ENCODE data around the gene KIF14.

The KIF14 gene

DNA sequence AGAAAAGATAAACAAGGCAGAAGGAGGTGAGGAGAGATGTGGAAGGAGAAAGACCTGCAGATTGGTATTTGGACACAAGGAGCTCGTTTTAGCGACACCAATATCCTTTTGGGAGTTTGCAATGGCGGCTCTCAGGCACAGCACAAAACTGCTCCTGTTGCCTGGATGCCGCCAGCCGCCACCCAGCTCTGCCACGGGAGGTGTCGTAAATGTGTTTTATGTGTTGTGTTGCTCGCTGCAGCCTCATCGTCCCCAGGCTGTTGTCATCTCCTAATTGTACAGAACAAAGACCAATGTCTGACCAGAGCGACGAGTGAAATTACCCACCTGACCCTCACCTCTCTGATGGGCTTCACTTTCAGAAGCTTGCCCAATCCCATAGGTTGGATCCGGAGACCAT is 114.1 kb downstream of the KIF14 start:
- no peak overlapping the region for H3K4me3 ChIP-seq
- H3K9ac ChIP-seq (ENCODE audit: insufficient read length), result no peak overlapping the region
- no peaks in the 10 kb centered on the region for H3K36me3 ChIP-seq (ENCODE audit: insufficient read depth, low read length)
- no peaks in the 10 kb centered on the region for H3K9me3 ChIP-seq (ENCODE audit: low read depth, low read length)
- H3K27ac ChIP-seq, result no peak overlapping the region
- TF ChIP-seq FOXP2 (optimal IDR thresholded peaks at IDR 0.05; ENCODE audit: control extremely low read depth, extremely low read length, insufficient read depth) (no peak), EZH2 (IDR thresholded peaks at IDR 0.05) (no peak), POLR2AphosphoS5 (IDR thresholded peaks at IDR 0.05; ENCODE audit: borderline replicate concordance, low read depth, low read length) (no peak)
- DNase-seq (ENCODE audit: low read depth, low spot score), result no peak

DNA sequence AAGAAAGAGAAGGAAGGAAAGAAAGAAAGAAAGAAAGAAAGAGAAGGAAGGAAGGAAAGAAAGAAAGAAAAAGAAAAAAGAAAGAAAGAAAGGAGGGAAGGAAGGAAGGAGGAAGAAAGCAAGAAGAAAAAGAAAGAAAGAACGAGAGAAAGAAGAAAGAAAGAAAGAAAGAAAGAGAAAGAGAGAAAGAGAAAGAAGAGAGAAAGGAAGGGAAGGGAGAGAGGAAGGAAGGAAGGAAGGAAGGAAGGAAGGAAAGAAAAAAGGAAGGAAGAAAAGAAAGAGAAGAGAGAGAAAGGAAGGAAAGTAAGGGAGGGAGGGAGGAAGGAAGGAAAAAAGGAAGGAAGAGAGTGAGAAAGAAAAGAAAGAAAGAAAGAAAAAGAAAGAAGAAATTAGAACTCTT is 115.3 kb downstream of the KIF14 start:
- no peak overlapping the region for H3K4me3 ChIP-seq
- no peaks in the 10 kb centered on the region for H3K9me3 ChIP-seq (ENCODE audit: low read depth, low read length)
- no peak for DNase-seq (ENCODE audit: low read depth, low spot score)
- TF ChIP-seq POLR2AphosphoS5 (IDR thresholded peaks at IDR 0.05; ENCODE audit: borderline replicate concordance, low read depth, low read length) (no peak), EZH2 (IDR thresholded peaks at IDR 0.05) (no peak), FOXP2 (optimal IDR thresholded peaks at IDR 0.05; ENCODE audit: control extremely low read depth, extremely low read length, insufficient read depth) (no peak)
- H3K27ac ChIP-seq, result no peak overlapping the region
- H3K36me3 ChIP-seq (ENCODE audit: insufficient read depth, low read length), result no peaks in the 10 kb centered on the region
- H3K9ac ChIP-seq (ENCODE audit: insufficient read length), result no peak overlapping the region
